Measurements from ENCODE around the gene CDH9. TPM values are rescaled to one million over a fixed set of nuclear protein-coding genes. Genes with fewer than 3 reads are reported as not detected.
"Not testable (repeated sequence)": the region's sequence is repeated elsewhere in the genome, so short reads cannot be mapped to it uniquely, and the experiment has no call there.

CDH9 gene
- total RNA-seq, 1 experiment from 2014 or later, result 0.90 TPM

DNA sequence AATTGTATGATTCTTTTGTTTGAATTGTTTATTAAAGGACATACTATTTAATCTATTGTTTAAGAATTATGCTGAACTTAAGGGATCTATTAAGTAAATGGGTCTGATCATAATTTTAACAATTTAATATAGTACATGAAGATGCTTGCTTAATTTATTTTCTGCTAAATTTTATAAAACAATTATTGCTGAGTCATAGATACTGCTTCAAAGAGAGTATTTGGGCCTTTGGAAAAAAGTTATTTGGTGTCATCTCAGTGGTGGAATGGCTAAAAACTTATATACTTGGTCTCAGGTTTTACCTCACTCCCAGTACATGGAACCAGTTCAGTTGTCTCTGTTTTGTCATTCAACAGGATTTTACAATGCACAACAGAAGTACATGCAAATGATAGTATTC is 145.3 kb downstream of the CDH9 start:
- H3K4me3 ChIP-seq (ENCODE audit: insufficient read depth, low read depth, low read length), result no peak overlapping the region
- no peaks in the 10 kb centered on the region for H3K36me3 ChIP-seq (replicated peaks; ENCODE audit: control insufficient read depth, insufficient read depth, low read length)
- no peaks in the 10 kb centered on the region for H3K27me3 ChIP-seq (ENCODE audit: control insufficient read depth, insufficient read depth, low read length)
- DNase-seq, result no peak

DNA sequence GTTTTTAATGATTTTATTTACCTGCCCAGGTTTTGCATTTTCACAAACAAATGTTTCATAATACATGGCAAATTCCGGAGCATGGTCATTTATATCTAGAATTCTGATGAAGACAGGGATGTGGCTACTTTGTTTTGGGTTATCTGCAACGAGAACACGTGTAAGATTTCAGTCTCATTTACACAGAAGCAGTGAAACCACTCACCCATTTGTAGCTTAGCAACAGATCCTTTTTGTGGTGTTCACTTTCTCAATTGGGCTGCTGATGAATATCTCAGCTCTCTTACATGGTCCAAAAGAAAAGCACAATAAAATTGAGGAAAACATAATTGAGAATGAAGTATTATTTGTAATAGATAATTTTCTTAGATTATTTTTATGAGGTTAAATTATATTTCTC is 148.6 kb downstream of the CDH9 start:
- Histone ChIP-seq H3K36me3 (replicated peaks; ENCODE audit: control insufficient read depth, insufficient read depth, low read length) (no peaks in the 10 kb centered on the region), H3K27me3 (ENCODE audit: control insufficient read depth, insufficient read depth, low read length) (no peaks in the 10 kb centered on the region), H3K4me3 (ENCODE audit: insufficient read depth, low read depth, low read length) (no peak overlapping the region)
- no peak for DNase-seq

DNA sequence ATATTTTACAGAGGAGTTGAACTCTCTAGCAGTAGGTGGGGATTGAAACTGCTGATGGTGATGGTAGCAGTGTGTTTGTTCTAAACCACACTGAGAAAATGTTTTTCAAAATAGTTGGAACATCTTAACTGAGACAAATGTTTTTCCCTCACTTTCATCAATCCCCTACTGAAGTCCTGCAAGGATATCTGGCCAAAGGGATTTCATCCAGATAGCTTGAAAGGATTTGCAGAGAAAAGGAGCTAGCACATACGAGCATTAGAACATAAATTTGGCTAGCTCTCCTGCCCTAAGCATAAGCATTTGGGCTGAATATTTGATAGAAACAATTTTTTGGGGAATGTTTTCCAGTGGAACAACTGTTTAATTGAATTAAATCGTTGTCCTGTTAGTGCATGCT is 153.9 kb downstream of the CDH9 start:
- DNase-seq, result no peak
- Histone ChIP-seq H3K27me3 (ENCODE audit: control insufficient read depth, insufficient read depth, low read length) (no peaks in the 10 kb centered on the region), H3K36me3 (replicated peaks; ENCODE audit: control insufficient read depth, insufficient read depth, low read length) (no peaks in the 10 kb centered on the region), H3K4me3 (ENCODE audit: insufficient read depth, low read depth, low read length) (no peak overlapping the region)

DNA sequence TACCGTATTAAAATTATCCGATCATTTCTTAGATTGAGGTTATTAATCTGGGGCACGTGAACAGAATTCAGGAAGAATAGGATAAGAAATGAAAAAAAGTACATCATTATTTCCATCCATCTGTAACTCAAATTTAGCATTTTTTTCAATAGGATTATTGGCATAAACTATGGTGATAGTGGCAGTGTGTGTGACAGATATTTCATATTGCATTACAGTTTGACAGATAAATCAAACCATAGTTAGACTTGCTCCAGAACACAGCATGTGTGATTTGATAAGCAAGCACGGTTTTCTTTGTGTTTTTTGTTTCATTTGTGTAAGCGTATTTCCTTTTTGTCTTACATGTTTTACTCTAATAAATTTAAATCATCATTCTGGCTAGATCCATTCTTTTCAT is 155.0 kb downstream of the CDH9 start:
- DNase-seq, result no peak
- no peaks in the 10 kb centered on the region for H3K27me3 ChIP-seq (ENCODE audit: control insufficient read depth, insufficient read depth, low read length)
- H3K36me3 ChIP-seq (replicated peaks; ENCODE audit: control insufficient read depth, insufficient read depth, low read length), result no peaks in the 10 kb centered on the region
- H3K4me3 ChIP-seq (ENCODE audit: insufficient read depth, low read depth, low read length), result no peak overlapping the region

DNA sequence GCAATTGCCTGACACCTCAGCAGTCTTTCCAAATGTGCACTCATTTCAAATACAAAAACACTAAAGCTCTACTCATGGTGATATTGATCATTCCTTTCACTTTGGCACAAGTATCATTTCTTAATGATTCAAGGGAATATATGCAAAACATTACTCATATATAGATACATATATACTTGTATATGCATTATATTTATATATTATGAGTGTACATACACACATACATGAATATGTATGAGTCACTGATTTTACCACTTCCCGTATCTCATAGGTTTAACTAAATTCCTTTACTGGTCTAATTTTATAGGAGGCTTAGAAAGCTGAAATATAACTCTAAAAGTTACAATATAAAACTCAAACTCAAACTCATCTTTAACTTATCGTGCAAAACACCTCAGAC is 156.5 kb downstream of the CDH9 start:
- no peaks in the 10 kb centered on the region for H3K27me3 ChIP-seq (ENCODE audit: control insufficient read depth, insufficient read depth, low read length)
- H3K4me3 ChIP-seq (ENCODE audit: insufficient read depth, low read depth, low read length), result no peak overlapping the region
- no peak for DNase-seq
- H3K36me3 ChIP-seq (replicated peaks; ENCODE audit: control insufficient read depth, insufficient read depth, low read length), result no peaks in the 10 kb centered on the region

DNA sequence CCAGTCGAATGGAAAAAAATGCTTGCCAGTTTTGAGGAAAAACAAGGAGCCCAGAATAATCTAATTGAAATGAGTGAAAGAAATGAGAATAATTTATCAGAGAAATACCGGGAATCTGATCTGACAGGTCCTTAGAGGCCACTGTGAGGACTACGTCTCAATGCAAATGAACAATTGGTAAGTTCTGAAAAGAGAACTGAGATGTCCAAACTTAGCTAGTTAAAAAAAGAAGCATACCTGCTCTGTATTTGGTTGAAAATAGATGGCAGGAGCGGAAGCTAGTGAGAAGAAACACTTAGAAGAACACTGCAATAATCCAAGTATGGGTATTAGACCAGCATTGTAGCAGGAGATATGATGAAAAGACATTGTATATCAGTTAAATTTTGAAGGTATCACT is 161.2 kb downstream of the CDH9 start:
- H3K4me3 ChIP-seq (ENCODE audit: insufficient read depth, low read depth, low read length), result no peak overlapping the region
- no peaks in the 10 kb centered on the region for H3K36me3 ChIP-seq (replicated peaks; ENCODE audit: control insufficient read depth, insufficient read depth, low read length)
- H3K27me3 ChIP-seq (ENCODE audit: control insufficient read depth, insufficient read depth, low read length), result no peaks in the 10 kb centered on the region
- DNase-seq, result no peak

DNA sequence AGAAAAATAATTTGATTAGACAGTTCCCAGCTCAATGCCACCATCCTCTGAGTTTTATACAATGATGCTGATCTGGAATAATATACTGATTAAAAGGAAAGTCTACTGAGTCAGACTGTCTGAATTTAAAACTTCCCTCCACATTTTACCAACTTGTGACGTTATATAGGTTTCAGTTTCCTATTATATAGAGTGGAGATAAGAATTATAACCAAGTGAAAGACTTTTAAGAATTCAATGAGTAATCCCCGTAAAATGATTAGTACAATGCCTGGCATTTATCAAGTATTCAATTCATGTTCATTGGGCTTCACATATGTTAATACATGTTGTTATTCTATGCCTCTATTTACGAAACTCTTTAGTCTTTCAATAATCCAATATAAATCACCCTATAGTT is 166.0 kb downstream of the CDH9 start:
- Histone ChIP-seq H3K27me3 (ENCODE audit: control insufficient read depth, insufficient read depth, low read length) (no peaks in the 10 kb centered on the region), H3K36me3 (replicated peaks; ENCODE audit: control insufficient read depth, insufficient read depth, low read length) (no peaks in the 10 kb centered on the region), H3K4me3 (ENCODE audit: insufficient read depth, low read depth, low read length) (no peak overlapping the region)
- no peak for DNase-seq

DNA sequence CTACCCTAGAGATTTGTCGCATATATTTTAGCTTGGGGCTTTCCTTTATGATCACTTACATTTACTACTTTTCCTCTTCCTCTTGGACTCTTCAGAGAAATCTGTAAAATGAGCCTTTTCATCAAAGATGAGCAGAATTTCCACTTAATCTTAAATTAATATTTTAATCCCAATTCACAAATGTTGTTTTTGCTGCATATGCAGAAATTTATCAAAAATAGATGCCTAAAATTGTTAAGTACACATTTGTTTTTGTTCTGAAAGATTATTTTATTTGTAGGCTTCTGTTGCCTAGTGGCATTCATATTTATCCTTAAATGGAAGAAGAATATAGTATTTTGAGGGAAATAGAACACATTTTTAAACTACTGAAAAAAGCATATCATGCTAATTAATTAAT is 168.6 kb downstream of the CDH9 start:
- Histone ChIP-seq H3K4me3 (ENCODE audit: insufficient read depth, low read depth, low read length) (no peak overlapping the region), H3K36me3 (replicated peaks; ENCODE audit: control insufficient read depth, insufficient read depth, low read length) (no peaks in the 10 kb centered on the region), H3K27me3 (ENCODE audit: control insufficient read depth, insufficient read depth, low read length) (no peaks in the 10 kb centered on the region)
- DNase-seq, result no peak

DNA sequence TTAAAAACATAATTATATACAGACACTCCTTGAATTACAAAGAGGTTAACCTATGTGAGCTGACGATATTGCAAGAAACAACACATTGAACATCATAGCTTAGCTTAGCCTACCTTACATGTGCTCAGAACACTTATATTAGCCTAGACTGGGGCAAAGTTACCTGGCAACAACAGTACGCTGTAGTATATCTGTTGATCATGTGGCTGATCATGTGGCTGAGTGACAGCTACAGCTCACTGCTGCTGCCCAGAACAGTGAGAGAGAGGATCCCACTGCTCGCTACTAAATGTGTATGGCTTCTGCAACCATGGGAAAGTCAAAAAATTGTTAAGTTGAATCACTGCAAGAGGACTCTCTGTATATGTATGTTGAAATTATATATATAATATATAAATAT is 169.9 kb downstream of the CDH9 start:
- Histone ChIP-seq H3K4me3 (ENCODE audit: insufficient read depth, low read depth, low read length) (no peak overlapping the region), H3K36me3 (replicated peaks; ENCODE audit: control insufficient read depth, insufficient read depth, low read length) (no peaks in the 10 kb centered on the region), H3K27me3 (ENCODE audit: control insufficient read depth, insufficient read depth, low read length) (no peaks in the 10 kb centered on the region)
- no peak for DNase-seq

DNA sequence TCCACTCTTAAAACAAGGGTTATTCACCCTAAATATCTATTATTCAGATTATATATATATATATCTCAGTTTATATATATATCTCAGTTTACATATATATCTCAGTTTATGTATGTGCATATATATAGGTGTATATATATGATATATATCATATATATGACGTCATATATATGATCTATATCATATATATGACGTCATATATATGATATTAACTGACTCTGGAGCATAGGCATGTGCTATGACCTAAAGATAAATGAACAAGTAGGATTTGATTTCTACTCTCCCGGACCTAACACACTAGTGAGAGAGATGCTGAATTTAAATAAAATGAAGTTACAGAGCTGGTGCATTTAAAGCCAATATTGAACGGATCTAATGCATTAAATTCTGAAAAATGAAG is 174.3 kb downstream of the CDH9 start:
- H3K27me3 ChIP-seq (ENCODE audit: control insufficient read depth, insufficient read depth, low read length), result no peaks in the 10 kb centered on the region

DNA sequence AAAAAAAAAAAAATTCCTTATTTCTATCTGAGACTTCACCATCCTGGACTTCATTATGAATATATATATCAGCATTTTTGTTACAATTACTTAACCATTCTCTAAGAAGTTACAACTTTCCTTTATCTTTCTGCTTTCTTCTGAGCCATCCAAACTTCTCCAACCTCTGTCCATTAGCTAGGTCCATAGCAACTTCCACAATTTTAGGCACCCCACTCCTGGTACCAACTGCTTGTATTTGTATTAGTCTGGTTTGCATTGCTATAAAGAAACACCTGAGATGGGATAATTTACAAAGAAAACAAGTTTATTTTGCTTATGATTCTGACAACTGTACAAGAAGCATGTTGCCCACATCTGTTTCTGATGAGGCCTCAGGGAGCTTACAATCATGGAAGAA is 182.1 kb downstream of the CDH9 start:
- Histone ChIP-seq H3K4me3 (ENCODE audit: insufficient read depth, low read depth, low read length) (no peak overlapping the region), H3K27me3 (ENCODE audit: control insufficient read depth, insufficient read depth, low read length) (no peaks in the 10 kb centered on the region), H3K36me3 (replicated peaks; ENCODE audit: control insufficient read depth, insufficient read depth, low read length) (no peaks in the 10 kb centered on the region)
- DNase-seq, result no peak

More for the DNA sequence above, 174.3 kb downstream of the CDH9 start:
- H3K36me3 ChIP-seq (replicated peaks; ENCODE audit: control insufficient read depth, insufficient read depth, low read length), result no peaks in the 10 kb centered on the region
- H3K4me3 ChIP-seq (ENCODE audit: insufficient read depth, low read depth, low read length), result no peak overlapping the region
- no peak for DNase-seq

DNA sequence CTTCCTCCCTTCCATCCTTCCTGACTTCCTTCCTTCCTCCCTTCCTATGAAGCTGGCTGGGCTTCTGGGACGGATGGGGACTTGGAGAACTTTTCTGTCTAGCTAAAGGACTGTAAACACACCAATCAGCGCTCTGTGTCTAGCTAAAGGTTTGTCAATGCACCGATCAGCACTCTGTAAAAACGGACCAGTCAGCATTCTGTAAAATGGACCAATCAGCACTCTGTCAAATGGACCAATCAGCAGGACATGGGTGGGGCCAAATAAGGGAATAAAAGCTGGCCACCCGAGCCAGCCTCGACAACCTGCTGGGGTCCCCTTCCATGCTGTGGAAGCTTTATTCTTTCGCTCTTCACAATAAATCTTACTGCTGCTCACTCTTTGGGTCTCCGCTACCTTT is 185.9 kb downstream of the CDH9 start:
- DNase-seq; H3K4me3 ChIP-seq (ENCODE audit: insufficient read depth, low read depth, low read length); H3K36me3 ChIP-seq (replicated peaks; ENCODE audit: control insufficient read depth, insufficient read depth, low read length); H3K27me3 ChIP-seq (ENCODE audit: control insufficient read depth, insufficient read depth, low read length): not testable (repeated sequence)

DNA sequence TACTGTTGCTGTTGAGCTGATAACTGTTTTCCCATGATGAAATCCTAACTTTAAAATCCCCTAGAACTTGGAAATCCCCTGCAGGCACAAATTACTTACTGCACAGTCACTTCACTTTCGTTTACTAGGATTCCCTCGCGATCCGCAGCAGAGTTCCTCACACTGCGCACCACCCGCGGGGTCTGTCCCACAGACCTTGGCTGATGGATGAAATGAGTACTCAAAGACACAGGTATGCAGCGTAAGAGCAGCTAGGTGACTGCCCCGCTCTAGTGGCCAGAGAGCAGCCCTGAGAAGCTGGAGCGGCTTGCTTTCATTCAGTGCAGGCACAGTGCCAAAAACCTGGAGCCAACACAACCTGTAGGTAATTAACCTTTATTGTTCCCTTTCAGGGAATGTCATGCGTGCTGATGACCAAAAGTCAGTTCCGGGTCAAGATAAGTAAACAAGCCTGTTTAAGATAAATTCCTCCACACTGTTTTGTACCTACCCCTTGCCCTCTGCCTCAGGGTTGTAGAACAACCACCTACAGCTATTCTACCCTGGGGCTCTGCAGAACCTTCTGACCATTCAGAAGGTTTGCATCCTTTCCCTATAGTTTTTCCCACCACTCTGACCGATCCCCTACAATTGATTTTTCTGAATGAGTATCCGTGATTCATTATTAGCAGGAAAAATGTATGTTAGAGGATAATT is 191.2 kb downstream of the CDH9 start:
- Histone ChIP-seq H3K4me3 (ENCODE audit: insufficient read depth, low read depth, low read length) (no peak overlapping the region), H3K27me3 (ENCODE audit: control insufficient read depth, insufficient read depth, low read length) (no peaks in the 10 kb centered on the region), H3K36me3 (replicated peaks; ENCODE audit: control insufficient read depth, insufficient read depth, low read length) (no peaks in the 10 kb centered on the region)
- DNase-seq, result no peak

DNA sequence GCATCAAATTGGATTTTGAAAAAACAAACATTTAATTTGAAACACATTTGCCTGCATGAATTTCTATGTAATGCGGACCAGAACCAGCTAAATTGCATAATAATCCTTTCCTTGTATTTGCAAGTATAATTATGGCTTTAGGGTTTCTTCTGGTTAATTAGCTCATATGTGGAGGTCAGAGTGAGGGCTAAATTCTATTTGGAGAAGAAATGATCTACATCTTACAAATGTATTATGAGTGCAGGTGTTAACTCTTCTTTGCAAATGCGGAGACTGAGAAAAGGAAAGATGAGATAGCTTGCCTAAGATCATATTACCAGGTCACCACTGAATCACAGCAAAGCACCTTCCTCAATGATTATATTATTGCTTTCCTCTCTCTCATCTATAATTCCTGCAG is 194.7 kb downstream of the CDH9 start:
- Histone ChIP-seq H3K36me3 (replicated peaks; ENCODE audit: control insufficient read depth, insufficient read depth, low read length) (no peaks in the 10 kb centered on the region), H3K4me3 (ENCODE audit: insufficient read depth, low read depth, low read length) (no peak overlapping the region), H3K27me3 (ENCODE audit: control insufficient read depth, insufficient read depth, low read length) (no peaks in the 10 kb centered on the region)
- no peak for DNase-seq

DNA sequence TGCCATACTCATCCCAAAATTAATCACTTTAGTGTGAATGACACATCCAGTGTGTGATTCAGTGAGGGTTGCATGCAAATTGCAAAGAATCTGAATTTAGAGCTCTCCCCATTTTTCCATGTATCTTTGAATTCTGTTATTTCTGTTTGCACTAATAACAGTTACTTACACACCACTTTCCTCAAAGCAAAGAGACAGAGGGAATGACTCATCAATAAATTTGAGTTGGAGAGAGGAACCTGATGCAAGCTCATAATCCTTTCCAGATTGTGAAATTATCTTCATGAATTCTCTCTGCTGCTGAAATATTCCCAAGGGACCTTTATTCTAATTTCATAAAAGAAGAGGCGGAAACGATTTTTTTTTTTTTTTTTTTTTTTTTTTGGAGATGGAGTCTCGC is 204.8 kb downstream of the CDH9 start:
- Histone ChIP-seq H3K27me3 (ENCODE audit: control insufficient read depth, insufficient read depth, low read length) (no peaks in the 10 kb centered on the region), H3K4me3 (ENCODE audit: insufficient read depth, low read depth, low read length) (no peak overlapping the region), H3K36me3 (replicated peaks; ENCODE audit: control insufficient read depth, insufficient read depth, low read length) (no peaks in the 10 kb centered on the region)
- no peak for DNase-seq

Measured in H7 (cell line).